Right hindlimb (tissue), 1 donor: Measurements from ENCODE around the gene C6orf120.
"Not testable (repeated sequence)": the region's sequence is repeated elsewhere in the genome, so short reads cannot be mapped to it uniquely, and the experiment has no call there.

Experiments used
- DNase-seq: peaks from one replicate; pipeline ENCODE4 v3.0.0-alpha.2; 2018

The C6orf120 gene

DNA sequence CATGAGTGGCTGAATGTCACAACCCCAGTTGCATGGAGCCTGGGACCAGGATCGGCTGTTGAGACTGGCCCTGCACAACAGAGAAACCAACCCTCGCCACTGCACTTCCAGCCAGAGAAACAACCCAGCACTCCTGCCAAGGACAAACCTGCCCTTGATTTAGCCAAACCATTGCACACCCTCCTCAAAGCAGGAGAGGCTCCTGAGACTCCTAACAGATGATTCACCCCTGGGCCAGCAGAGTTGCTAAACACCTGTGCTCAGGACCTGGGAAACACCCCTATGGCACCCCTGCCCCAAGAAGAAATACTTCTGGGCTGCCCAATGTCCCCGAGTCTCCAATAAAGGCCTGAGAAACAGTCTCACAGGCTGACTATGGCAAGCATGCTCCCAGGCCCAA is 17.9 kb upstream of the C6orf120 start:
- DNase-seq: no peak

DNA sequence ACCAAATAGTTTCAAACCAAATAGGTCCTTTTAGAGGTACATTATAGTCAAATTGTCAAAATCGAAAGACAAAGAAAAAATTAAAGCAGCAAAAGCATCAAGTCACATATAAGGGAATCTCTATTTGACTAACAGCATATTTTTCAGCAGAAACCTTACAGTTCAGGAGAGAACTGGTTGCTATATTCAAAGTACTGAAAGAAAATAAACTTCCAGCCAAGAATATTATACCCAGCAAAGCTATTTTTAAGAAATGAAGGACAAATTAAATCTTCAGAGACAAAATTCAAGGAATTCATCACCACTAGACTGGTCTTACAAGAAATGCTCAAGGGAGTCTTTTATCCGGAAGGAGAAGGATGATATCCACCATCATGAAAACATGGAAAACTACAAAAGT is 16.1 kb upstream of the C6orf120 start:
- DNase-seq: no peak

DNA sequence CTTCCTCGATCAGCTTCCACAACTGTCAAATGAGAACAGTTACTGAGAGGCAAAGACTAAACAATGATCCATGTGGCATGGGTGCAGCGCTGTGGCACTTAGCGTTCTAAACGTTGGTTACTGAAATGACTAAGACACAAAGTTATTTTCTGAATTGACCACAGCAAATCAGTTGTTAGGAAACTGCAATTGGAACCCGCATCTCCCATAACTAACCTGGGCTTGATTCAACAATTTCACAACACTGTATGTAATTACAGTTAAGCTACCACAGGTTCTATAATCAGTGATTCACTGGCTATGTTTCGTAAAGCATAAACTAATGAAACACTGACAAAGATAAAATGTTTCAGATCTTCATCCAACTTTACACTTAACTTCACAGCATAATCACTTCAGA is 12.6 kb upstream of the C6orf120 start:
- DNase-seq: no peak

DNA sequence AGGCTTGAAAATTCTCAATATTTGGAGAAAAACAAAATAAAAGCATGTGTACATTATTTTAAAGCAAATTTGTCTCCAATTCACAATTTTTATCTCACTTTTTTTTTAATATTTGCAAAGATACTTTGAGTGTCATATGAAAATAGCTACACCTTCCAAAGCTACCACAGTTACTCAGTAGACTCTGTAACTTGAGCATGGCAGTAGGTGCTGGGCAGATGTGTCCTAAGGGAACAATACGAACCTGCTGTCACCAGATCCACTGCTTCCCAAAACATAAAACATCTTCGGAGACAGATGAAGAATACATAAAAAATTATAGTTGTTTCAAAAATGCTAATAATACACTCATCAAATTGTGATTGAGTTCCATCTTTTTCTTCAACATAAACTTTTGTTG is 10.7 kb upstream of the C6orf120 start:
- DNase-seq: no peak

DNA sequence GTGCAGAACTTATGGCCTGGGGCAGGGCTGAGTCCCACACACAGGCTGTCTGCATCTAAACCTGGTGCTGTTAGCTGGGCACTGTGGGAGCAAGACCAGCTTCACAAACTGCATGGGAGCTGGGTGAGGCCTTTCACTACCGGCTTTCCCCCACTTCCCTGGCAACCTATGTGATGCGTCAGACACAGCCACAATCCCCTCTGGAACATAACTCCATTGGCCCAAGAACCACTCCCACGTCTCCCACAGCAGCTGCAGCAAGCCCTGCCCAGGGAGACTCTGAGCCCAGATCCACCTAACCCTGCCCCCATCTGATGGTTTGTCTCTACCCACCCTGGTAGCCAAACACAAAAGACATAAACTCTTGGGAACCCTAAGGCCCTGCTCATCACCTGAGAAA is 9.4 kb upstream of the C6orf120 start:
- DNase-seq: no peak

DNA sequence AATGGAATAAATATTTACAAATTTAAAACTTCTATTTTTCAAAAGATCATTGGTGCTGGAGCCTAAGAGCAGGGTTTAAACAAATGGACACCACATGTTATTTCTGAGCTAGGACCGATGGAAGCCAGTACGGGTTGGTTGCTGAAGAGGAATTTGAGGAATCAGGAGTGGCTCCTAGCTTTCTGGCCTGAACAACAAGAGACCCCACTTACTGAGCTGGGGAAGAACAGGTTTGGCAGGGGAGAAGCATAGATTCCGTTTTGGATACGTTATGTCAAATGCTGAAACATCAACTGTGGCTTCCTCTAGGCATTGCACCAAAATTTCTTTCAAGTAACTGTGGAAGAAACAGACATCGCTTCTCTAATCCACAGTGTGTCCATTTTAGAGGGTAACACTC is 6.8 kb upstream of the C6orf120 start:
- no peak for DNase-seq

DNA sequence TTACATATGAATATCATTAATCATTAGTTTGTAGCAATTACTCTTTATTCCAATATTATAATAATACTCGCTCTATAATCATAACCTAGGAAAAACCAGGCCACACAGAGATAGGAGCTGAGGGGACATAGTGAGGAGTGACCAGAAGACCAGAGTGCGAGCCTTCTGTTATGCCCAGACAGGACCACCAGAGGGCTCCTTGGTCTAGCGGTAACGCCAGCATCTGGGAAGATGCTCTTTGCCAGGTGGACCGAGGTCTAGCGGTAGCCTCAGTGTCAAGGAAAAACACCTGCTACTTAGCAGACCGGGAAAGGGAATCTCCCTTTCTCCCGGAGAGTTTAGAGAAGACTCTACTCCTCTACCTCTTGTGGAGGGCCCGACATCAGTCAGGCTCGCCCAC is 4.8 kb upstream of the C6orf120 start:
- not testable (repeated sequence) for DNase-seq

DNA sequence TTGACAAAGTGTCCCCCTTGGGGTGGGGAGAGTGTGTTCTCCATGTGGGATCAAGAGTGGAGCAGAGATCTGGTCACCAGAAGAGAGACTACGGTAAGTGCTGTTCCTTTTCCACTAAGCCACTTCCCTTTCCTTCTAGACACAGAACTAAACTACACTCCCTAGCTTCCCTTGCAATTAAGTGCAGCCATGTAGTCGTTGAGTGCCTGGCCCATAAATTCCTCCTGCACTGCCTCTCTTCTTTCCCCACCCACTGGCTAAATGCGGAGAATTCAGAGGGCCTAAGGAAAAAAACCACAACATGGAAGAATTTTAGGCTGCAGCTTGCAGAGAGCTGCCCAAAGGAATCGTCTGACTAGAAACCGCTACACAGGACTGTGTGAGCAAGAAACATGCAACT is 1.6 kb upstream of the C6orf120 start:
- DNase-seq: peak; percentile 25

DNA sequence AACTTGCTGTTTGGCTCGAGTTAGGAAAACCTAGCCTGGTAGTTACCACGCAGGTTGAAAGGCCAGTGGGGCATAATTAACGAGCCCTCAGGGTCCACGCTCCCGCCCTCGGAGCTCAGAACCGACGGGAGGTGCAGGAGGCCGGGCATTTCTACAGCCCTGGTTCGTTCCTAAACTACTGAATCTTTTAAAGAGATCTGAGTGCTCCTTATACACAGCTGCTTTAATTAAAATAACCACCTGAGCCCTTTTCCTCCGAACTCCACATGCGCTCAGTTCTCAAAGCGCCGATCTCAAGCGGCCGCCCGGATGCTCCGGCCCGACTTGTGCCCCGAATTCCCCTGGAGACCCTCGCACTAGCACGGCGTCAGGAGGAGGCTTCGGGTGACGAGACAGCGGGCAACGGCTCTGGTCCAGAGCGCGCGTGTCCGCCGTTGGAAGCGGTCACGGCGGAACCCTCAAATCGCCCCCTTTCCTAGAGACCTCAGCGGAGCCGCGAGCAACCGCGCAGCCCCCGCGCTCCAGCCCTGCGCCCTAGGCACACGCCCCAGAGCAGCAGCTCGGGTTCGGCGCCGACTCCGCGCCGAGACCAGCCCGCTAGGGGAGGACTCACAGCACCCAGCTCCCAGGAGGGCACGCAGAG is 494 bp upstream of the C6orf120 start:
- no peak for DNase-seq

DNA sequence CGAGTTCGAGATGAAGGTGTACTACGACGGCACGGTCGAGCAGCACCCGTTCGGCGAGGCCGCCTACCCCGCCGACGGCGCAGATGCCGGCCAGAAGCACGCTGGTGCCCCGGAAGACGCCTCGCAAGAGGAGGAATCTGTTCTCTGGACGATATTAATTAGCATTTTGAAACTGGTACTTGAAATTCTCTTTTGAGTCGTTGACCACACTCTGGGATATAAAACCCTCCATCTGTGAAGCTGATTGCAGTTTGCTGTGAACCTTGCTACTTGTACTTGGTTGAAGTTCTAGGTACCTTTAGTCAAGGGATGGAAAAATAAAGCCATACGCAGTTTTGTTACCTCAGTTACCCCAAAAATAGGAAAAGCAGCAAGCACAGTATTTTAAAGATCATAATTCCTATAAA is 917 bp downstream of the C6orf120 start:
- DNase-seq: no peak

DNA sequence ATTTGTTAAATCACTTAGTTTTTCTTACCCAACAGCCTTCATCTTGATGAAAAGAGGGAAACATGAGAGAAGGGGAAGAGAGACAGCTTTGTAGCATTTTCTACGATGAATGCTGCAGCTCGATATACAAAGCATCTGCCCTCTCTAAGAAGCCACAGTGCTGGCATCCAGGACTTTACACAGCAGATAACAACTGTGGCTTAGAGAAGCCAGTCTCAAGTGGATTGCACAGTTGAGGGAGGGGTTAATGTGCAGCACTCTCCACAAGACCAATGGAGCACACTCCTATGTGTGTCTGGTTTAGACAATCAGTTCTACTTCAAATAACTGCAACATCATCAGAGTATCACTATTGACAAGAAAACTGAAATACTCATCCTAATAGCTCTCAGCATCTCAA is 5.8 kb downstream of the C6orf120 start:
- no peak for DNase-seq

DNA sequence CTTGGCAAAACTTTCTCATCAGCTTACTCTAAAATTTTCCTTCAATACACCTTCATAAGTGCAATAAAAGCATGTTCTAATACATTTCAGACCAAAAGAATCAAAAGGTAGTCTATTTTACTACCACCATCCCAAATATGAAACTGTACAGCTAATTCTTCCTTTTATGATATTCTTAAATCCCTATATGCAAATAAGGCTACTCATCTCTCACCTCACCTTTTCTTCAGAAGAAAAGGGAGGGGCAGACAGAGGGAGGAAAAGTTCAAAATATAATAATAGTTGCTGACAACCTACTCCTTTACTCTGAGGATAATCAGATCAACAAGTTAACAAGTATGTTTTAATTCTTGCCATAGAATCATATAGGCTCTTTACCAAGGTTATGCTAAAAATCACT is 7.4 kb downstream of the C6orf120 start:
- no peak for DNase-seq

DNA sequence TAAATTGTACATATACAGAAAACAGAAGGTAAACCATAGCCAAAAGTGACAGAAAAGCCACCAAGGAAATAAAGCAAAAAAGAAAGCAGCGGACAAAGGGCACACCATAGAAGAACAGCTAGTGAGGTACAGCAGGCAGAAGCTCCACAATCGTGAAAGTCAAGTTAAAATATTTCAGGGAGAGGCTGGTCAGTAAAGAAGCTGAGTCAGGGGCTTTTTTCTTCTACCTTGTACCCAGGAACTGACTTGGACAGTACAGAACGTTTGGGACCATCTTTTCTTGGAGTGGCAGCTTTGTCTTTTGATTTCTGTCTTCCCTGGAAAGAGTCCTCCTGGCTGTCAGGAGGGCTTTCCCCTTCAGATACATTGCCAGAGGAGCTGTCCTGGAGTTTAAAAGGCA is 8.1 kb downstream of the C6orf120 start:
- no peak for DNase-seq

DNA sequence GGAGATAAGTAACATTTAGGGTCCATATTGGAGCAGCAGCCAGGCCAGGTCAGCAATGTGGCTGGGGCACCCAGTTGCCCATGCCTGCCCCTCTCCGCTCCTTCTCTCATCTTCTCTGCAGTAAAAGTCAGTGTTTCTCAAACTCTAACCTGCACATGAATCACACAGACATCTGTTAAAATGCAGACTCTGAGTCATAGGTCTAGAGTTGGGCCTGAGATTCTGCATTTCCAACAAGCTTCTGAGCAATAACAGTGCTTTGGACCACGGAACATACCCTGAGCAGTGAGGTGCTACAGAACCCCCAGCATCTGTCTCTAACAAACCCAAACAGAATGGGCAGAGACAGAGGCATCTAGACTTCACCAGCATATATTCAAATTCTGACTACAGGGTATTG is 12.3 kb downstream of the C6orf120 start:
- DNase-seq: no peak

DNA sequence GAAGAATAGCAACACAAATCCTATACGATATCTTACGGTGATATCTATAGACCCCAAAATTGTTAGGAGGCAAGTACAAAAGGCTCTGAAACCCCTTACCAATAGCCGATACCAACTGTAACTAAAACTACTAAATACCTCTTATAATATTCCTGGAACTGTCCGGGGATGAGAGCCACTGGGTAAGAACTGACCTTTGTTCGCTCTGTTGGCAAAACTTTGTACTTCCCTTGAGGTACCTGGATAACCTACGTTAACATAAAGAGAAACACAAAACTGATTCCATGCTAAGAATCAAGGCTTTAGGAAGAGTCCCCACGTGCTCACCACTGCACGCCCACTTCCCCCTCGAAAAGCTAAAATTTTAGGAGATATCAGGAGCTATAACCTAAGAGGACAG is 12.7 kb downstream of the C6orf120 start:
- no peak for DNase-seq

DNA sequence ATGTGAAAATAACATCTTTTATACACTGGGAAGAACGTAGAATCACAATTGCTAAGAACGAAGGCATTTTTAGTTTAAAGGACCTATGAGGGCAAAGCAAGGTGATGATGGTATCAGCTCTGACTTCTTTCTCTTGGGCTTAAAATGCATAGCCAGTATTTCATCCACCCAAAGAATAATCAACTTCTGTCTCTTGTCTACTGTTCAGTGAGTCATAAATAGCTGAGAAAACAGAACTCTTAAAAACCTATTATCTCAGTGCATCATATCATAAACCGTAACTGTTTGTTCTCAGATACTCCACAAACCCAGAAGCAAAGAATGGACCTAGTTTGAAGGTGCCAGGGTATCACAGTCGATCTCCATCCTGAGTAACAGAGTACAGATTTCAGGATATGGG is 17.2 kb downstream of the C6orf120 start:
- DNase-seq: no peak

DNA sequence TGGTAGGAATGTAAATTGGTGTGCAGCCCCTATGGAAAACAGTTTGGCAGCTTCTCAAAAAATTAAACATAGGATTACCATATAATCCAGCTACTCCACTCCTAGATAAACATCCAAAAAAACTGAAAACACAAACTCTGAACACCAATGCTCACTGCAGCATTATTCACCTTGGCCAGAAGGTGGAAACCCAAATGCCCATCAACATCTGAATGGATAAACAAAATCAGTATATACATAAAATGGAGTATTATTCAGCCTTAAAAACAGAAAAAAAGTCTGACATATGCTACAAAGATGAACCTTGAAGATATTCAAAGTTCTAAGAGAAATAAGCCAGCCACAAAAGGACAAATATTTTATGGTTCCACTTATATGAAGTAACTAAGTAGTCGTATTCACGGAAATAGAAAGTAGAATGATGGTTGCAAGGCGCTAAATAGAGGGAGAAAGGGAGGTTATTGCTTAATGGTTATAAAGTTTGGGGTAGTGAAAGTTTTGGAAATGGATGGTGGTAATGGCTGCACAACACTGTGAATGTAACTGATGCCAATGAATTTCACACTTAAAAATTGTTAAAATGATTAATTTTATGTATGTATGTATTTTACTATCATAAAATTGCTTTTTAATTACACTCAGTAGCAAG is 18.4 kb downstream of the C6orf120 start:
- no peak for DNase-seq

DNA sequence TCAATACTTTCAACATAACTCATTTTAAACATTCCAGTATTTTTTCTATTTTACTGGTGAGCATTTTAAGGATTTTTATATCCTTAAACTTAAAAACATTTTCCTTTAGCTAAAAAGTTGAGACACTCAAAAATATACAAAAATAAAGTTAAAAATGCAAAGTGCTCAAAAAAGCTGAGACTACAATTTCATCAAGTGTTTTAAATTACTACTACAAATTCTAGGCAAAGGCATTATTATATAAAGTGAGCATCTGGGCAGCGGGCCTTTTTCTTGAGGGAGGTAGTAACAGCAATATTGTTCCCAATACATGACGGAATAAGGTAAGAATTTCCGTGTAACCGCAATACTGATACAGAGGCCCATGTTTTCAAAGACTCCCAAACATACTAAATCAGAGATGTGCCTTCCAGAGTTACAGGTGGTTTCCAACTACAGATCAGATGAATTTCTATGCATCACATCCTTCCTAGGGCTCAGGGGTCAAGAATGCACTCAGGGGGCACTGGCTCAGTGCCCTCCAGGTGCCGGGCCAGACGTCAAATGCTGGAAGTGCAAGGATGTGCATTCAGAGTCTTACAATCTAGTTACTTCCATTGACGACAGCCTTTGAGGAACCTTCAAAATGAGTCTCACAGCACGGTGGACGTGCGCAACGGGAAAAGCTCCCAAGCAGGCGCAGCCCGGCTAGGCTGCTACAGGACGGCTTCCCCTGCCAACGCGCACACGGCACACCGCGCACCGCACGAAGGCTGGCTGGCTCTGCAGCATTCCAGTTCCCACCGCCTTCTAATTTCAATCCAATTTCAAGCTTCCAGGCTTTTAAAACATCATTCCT is 20.7 kb downstream of the C6orf120 start:
- DNase-seq: peak; percentile 54

DNA sequence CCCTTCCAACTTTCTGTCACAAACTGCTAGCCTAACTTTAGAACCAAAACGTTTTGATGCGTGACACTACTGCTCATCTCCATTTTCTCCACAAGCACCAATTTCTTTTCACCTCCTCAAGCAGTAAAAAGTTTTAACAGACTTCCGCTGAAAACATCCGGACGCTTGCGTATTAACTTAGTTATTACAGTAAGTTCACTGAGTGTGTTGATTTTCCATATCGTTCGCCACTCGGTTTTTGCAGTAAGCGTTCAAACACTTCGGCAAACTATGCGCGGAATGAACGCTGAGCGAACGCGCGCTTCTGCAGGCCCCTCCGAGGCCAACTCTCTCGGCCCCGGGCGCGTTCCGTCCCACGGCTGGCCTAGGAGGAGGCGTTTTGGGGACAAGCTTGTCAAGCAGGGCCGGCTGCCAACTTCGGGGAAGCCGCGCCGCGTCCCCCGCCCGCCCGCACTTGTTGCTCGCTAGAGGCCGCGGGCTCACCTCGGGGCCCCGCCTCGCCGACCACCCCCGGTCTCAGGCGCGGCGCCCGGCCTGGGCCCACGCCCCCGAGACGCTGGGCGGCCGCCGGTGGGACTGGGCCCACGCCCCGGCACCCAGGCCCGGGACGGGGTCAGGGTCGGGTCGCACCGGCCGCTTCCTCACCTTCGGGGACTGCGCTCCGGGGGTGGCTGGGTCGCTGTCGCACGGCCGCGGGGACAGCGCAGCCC is 21.4 kb downstream of the C6orf120 start:
- peak; percentile 86 for DNase-seq

DNA sequence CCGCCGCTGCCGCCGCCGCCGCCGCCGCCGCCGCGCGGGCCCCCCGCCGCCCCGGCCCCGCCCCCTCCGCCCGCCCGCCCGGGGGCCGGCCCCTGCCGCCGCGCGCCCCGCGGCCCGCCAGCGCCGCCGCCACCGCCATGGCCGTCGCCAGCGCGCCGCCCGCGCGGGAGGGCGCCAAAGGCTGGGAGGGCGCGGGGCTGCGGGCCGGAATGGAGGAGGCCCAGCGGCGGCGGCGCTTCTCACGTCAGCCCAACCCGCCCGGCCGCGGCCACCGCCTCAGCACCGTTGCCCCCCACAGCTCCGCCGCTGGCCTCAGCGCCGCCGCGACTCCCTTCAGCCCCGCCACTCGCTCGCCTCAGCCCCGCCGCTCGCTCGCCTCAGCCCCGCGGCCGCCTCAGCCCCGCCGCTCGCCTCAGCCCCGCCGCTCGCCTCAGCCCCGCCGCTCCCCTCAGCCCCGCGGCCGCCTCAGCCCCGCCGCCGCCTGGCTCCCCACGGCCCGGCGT is 22.1 kb downstream of the C6orf120 start:
- DNase-seq: no peak

DNA sequence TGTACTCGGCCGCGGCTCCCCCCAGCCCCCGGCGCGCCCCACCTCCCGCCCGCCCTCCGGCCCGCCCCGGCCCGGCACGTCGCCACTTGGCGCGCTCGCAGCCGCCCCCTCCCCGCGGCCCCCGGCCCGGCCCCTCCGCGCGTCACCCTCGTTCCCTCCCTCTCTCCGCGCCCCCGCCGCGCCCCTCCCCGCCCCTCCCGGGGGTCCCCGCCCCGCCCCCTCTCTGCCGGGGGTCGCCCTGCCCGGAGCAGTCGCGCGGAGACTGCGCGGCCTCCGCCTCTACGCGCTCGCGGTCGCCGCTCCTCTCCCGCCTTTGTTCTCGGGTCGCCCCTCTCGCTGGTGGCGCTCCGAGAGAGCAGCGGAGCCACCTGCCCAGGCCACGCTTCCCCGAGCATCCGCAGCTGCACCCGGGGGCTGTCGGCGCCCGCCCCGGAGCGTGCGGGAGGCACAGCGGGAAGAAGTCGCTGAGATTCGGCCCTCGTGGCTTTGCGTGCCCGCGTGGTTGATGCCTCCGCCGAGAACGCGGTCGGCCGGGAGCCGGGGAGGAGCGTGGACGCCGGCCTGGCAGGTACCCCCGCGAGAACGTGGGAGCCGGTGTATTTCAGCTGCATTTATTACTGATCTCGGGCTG is 22.7 kb downstream of the C6orf120 start, which contains the start of gene PHF10:
Gene PHF10 (minus strand): TSS at position 7 of the 631 bp plus-strand sequence. CDS start 569 bp downstream, outside the sequence.
- peak; percentile 90 for DNase-seq
